NCI-H2107 treated with DMSO at 0.1 percent for 48 hours (cell line): Measurements from ENCODE around the gene FGF21.
"Not testable (repeated sequence)": the region's sequence is repeated elsewhere in the genome, so short reads cannot be mapped to it uniquely, and the experiment has no call there.

ENCODE experiments used
- DNase-seq: peaks from one replicate; lab custom pipeline; 2025; ENCODE audit not compliant: unreplicated experiment; lab: John Stamatoyannopoulos, UW

The FGF21 gene

GRCh38 chr19:48755084-48755641 lies at the start of gene FGF21:
TSS of gene FGF21 (plus strand) at chr19:48755524. CDS start at chr19:48756237, 713 bp downstream.
- DNase-seq: peak; percentile 57

GRCh38 chr19:48708471-48708870 lies 46.9 kb upstream of the FGF21 start:
- no peak for DNase-seq

GRCh38 chr19:48711106-48711662 lies 44.1 kb upstream of the FGF21 start:
- no peak for DNase-seq

GRCh38 chr19:48713041-48713863 lies 42.1 kb upstream of the FGF21 start:
- DNase-seq: no peak

- peak; percentile 98 for DNase-seq
Measured at GRCh38 chr19:48713864-48714755, 41.2 kb upstream of the FGF21 start.

GRCh38 chr19:48714759-48715675 lies 40.3 kb upstream of the FGF21 start:
- DNase-seq: no peak

GRCh38 chr19:48715681-48716171 lies 39.6 kb upstream of the FGF21 start:
- DNase-seq: no peak

GRCh38 chr19:48716562-48717291 lies 38.6 kb upstream of the FGF21 start:
- no peak for DNase-seq

- DNase-seq: not testable (repeated sequence)
Measured at GRCh38 chr19:48718106-48718505, 37.2 kb upstream of the FGF21 start.

- no peak for DNase-seq
Measured at GRCh38 chr19:48718711-48719231, 36.6 kb upstream of the FGF21 start.

GRCh38 chr19:48719263-48720171 lies 35.8 kb upstream of the FGF21 start, which contains the start of gene MAMSTR:
TSS of gene MAMSTR (minus strand) at chr19:48719725. CDS start at chr19:48719031, 694 bp downstream.
- peak; percentile 29 for DNase-seq

GRCh38 chr19:48720251-48720612 lies 35.1 kb upstream of the FGF21 start:
- DNase-seq: no peak

GRCh38 chr19:48720613-48721296 lies 34.6 kb upstream of the FGF21 start:
- DNase-seq: peak; percentile 98

GRCh38 chr19:48722196-48722708 lies 33.1 kb upstream of the FGF21 start:
- DNase-seq: no peak

- DNase-seq: no peak
Measured at GRCh38 chr19:48724796-48725753, 30.2 kb upstream of the FGF21 start.

- no peak for DNase-seq
Measured at GRCh38 chr19:48726556-48726955, 28.8 kb upstream of the FGF21 start.
